Muscle layer of duodenum (tissue), 2 donors: Measurements from ENCODE around the gene INVS.

Experiments
- H3K27ac ChIP-seq: one replicate; pipeline ENCODE4 v1.7.0; 2013; ENCODE audit warnings: mild to moderate bottlenecking, low read length
- H3K27me3 ChIP-seq: one replicate; pipeline ENCODE4 v1.7.0; 2013; ENCODE audit warnings: low read depth, mild to moderate bottlenecking, control low read depth, low read length
- H3K36me3 ChIP-seq, 2 donors: one replicate each; pipeline ENCODE4 v1.7.0; 2013; ENCODE audit warnings: low read length in 2 of 2, control low read depth in 1 of 2, mild to moderate bottlenecking in 1 of 2; ENCODE audit not compliant: insufficient read depth in 2 of 2, control insufficient read depth in 1 of 2
- H3K4me1 ChIP-seq, 2 donors: one replicate each; pipeline ENCODE4 v1.7.0; 2013; ENCODE audit warnings: low read length in 2 of 2, mild to moderate bottlenecking in 2 of 2, control low read depth in 1 of 2, moderate library complexity in 1 of 2; ENCODE audit not compliant: insufficient read depth in 2 of 2, control insufficient read depth in 1 of 2
- H3K4me3 ChIP-seq, 2 donors: one replicate each; pipeline ENCODE4 v1.7.0; 2013; ENCODE audit warnings: low read length in 2 of 2, low read depth in 1 of 2, mild to moderate bottlenecking in 1 of 2
- H3K9me3 ChIP-seq, 2 donors: one replicate each; pipeline ENCODE4 v1.7.0; 2013; ENCODE audit warnings: low read length in 2 of 2, control low read depth in 1 of 2, mild to moderate bottlenecking in 1 of 2; ENCODE audit not compliant: control insufficient read depth in 1 of 2
- donor health status: healthy.

Gene INVS

DNA sequence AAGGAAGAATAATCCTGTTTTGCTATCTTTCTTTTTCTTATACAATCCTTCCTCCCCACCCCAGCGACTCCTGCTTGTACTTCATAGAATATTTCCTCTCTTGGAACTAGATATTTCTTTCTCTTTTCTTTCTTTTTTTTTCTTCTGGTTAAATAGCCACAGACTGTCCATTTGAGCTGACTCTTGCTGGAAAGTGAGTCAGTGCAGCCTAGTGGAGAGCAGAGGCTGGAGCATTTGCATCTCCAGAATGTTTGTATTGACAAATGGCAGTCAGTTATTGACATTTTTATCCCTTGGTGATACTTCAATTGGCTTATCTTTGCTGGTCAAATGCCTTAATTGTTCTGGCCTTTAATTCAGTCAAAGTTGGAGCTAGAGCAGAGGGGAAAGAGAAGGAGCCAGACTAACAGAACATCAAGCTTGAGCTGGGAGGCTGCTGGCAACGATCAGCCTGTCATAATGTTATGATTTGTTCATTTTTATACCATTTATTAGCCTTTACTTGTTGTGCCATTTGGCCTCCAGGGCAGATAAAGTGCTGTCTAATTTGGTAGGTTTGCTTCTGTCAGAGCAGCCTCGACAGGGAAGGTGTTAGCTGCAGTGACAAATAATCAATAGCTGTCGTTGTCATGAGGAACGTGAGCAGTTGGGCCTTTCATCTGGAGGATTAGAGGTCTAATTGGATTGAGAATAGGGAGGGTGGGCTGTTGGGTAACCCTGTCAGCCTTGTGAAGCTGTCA lies 69.0 kb downstream of the INVS start:
- H3K27ac ChIP-seq: no peak overlapping the region
- no peaks in the 10 kb centered on the region for H3K9me3 ChIP-seq
- no peaks in the 10 kb centered on the region for H3K27me3 ChIP-seq
- H3K4me3 ChIP-seq: no peak overlapping the region
- no peaks in the 10 kb centered on the region for H3K4me1 ChIP-seq
- H3K36me3 ChIP-seq: peaks cover 0 to under 1% of the 10 kb centered on the region in 2 donors

DNA sequence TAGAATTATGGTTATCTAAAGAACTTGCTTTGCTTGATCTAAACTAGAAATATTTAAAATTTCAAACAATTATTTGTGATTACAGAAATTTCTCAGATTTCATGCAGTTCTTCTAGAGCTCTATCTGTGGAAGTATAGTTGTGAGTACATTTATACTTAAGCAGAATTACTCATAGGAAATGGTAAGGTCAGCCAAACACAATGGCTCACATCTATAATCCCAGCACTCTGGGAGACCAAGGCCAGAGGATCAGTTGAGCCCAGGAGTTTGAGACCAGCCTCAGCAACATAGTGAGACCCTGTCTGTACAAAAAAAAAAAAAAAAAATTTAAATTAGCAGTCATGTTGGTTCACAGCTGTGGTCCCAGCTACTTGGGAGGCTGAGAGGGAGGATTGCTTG lies 71.0 kb downstream of the INVS start:
- Histone ChIP-seq H3K4me3 (no peak overlapping the region), H3K27ac (no peak overlapping the region), H3K4me1 (no peaks in the 10 kb centered on the region), H3K9me3 (peaks cover 3 to 4% of the 10 kb centered on the region in 2 donors), H3K27me3 (no peaks in the 10 kb centered on the region), H3K36me3 (peaks cover 0 to 11% of the 10 kb centered on the region in 2 donors)

DNA sequence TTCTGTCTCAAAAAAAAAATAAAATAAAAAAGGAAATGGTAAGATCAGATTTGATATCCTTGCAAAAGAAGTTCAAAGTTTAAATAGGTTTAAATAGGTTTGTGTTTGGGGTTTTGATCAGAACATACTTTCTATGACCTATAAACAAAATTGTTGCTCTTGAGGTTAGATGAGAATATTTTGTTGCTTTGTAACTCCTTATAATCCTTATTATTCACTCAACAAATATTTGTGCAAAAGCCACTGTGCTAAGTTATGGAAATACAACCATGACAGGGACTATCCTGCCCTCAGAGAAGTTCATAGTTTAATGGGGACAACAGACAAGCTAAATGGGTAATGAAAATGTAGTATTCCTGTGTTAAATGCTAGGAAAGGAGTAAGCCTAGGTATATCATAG lies 71.5 kb downstream of the INVS start:
- Histone ChIP-seq H3K27me3 (no peaks in the 10 kb centered on the region), H3K4me3 (no peak overlapping the region), H3K27ac (no peak overlapping the region), H3K4me1 (no peaks in the 10 kb centered on the region), H3K9me3 (peaks cover 3 to 4% of the 10 kb centered on the region in 2 donors), H3K36me3 (peaks cover 0 to 16% of the 10 kb centered on the region in 2 donors)

DNA sequence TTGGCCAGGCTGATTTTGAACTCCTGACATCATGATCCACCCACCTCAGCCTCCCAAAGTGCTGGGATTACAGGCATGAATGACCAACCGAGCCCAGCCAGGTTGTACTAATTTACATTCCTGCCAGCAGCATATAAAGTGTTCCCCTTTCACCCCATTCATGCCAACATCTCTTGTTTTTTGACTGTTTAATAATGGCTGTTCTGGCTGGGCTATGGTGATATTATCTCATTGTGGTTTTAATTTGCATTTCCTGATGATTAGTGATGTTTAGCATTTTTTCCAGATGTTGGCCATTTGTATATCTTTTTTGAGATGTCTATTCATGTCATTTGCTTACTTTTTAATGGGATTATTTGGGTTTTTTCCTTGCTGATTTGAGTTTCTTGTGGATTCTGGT lies 87.3 kb downstream of the INVS start:
- Histone ChIP-seq H3K4me3 (no peak overlapping the region), H3K36me3 (peaks cover 0 to 3% of the 10 kb centered on the region in 2 donors), H3K4me1 (no peaks in the 10 kb centered on the region), H3K27ac (no peak overlapping the region), H3K9me3 (peaks cover 4 to 27% of the 10 kb centered on the region in 2 donors), H3K27me3 (no peaks in the 10 kb centered on the region)

DNA sequence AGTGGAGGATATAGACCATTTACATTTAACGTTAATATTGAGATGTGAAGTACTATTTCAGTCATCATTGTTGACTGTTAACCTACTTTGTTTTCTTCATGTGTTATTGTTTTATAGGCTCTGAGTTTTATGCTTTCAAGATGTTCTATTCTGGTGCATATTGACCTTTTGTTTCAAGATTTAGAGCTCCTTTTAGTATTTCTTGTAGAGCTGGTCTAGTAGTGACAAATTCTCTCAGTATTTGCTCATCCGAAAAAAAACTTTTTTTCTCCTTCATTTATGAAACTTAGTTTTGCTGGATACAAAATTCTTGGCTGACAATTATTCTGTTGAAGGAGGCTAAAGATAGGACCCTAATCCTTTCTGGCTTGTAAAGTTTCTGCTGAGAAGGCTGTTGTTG lies 91.3 kb downstream of the INVS start:
- Histone ChIP-seq H3K4me1 (no peaks in the 10 kb centered on the region), H3K27ac (no peak overlapping the region), H3K27me3 (no peaks in the 10 kb centered on the region), H3K9me3 (peaks cover 4 to 36% of the 10 kb centered on the region in 2 donors), H3K36me3 (peaks cover 0 to 17% of the 10 kb centered on the region in 2 donors), H3K4me3 (peak overlapping the region in 1 of 2 donors; percentile 40)

DNA sequence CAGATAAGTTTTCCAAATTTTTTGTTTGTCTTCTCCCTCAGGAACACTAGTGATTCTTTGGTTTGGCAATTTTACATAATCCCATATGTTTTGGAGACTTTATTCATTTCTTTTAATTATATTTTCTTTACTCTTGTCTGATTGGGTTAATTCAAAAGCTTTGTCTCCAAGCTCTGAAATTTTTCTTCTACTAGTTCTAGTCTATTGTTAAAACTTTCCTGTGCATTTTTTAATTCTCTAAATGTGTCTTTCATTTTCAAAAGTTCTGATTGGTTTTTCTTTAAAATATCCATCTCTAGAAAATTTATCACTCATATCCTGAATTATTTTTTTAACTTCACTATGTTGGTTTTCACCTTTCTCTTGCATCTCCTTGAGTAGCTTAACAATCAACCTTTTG lies 92.2 kb downstream of the INVS start:
- Histone ChIP-seq H3K4me1 (no peaks in the 10 kb centered on the region), H3K27ac (no peak overlapping the region), H3K9me3 (peaks cover 4 to 36% of the 10 kb centered on the region in 2 donors), H3K4me3 (peak overlapping the region in 1 of 2 donors; percentile 40), H3K27me3 (no peaks in the 10 kb centered on the region), H3K36me3 (peaks cover 0 to 14% of the 10 kb centered on the region in 2 donors)

DNA sequence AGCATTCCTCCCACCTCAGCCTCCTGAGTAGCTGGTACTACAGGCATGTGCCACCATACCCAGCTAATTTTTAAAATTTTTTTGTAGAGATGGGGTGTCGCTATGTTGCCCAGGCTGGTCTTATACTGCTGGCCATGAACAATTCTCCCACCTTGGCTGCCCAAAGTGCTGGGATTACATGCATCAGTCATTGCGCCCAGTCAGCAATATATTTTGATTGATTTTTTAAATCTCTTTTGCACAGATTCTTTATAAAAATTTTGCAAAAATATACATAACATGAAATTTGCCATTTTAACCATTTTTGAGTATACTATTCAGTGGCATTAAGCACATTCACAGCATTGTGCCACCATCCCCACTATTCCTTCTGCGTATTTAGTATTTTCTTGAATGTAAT lies 94.0 kb downstream of the INVS start:
- Histone ChIP-seq H3K27me3 (no peaks in the 10 kb centered on the region), H3K4me1 (no peaks in the 10 kb centered on the region), H3K4me3 (no peak overlapping the region), H3K9me3 (peaks cover 4 to 33% of the 10 kb centered on the region in 2 donors), H3K27ac (no peak overlapping the region), H3K36me3 (peaks cover 0 to 14% of the 10 kb centered on the region in 2 donors)

DNA sequence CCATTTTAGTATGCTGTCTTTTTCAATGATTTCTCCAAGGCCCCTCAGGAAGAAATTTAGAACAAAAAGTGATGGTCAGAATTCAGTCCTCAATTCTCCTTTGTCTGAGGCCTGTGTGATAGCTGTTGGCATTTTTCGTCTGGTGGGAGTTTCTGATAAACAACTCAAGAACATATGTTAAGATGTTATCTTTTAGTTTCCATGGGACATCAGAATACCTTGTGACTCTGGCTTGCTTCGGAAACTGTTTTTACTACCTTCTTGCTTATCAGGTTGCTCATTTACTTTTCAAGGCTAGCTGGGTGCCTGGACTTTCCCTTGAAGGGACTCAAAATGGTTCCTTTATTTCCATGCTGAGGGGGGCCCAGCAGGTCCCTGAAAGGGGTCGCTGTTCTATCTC lies 97.2 kb downstream of the INVS start:
- Histone ChIP-seq H3K27me3 (no peaks in the 10 kb centered on the region), H3K36me3 (peaks cover 0 to 14% of the 10 kb centered on the region in 2 donors), H3K4me3 (no peak overlapping the region), H3K9me3 (peaks cover 0 to 13% of the 10 kb centered on the region in 2 donors), H3K27ac (no peak overlapping the region), H3K4me1 (no peaks in the 10 kb centered on the region)

DNA sequence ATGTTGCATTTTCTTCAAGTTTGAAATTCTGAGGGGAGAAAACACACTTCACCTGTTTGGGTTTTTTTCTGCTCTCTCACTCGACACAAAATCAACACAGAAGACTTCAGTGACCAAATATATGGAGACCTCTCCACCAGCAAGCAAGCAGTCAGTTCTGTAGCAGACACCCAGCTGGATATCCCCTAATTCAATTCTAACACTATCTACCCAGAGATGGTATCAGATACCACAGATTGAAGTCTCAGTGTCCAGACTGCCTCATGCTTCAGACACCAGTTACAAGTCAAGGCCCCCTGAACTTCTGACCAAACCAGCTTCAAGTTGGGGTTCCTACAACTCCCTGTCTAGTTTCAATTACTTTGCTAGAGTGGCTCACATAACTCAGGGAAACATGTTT lies 97.8 kb downstream of the INVS start:
- Histone ChIP-seq H3K27me3 (no peaks in the 10 kb centered on the region), H3K36me3 (peaks cover 0 to 12% of the 10 kb centered on the region in 2 donors), H3K9me3 (peaks cover 0 to 7% of the 10 kb centered on the region in 2 donors), H3K27ac (no peak overlapping the region), H3K4me3 (no peak overlapping the region), H3K4me1 (no peaks in the 10 kb centered on the region)

DNA sequence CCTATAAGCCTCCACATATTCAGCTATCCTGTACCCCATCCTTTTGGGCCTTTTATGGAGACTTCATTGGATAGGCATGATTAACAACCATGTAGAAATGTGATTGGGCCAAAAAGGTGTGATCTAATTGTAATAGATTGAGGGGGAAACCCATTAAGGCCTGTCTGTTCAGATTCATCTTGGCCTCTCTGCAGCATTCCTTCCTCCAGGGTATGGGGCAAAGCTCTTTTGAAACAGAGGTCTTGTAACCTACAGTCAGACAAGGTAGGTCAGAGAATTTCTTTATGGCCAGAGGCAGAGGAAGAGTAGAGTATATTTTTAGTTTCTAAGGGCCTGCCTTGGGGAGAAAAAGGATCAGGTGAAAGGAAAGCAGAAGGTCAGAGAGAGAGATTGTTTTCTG lies 98.5 kb downstream of the INVS start:
- Histone ChIP-seq H3K4me3 (no peak overlapping the region), H3K9me3 (peaks cover 0 to under 1% of the 10 kb centered on the region in 2 donors), H3K27ac (no peak overlapping the region), H3K4me1 (no peaks in the 10 kb centered on the region), H3K36me3 (peaks cover 0 to 7% of the 10 kb centered on the region in 2 donors), H3K27me3 (no peaks in the 10 kb centered on the region)

DNA sequence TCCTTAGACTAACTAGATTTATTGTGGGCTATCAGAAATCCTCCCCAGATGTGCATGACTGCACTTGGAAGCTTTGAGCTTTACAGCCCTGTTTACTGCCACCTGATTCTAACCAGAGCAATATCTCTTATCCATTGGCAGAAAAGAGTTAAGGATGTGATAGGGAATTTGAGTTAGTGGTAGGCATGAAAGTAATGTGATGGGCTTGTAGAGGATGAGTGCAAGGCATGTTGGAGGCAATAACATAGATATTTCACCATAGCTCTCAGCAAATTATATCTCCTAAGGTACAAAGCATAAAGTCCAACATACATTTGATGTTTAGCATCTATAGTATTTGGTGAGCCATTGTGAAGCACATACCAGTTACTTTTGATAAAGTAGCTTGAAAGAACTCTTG lies 103.8 kb downstream of the INVS start:
- Histone ChIP-seq H3K4me3 (no peak overlapping the region), H3K36me3 (no peaks in the 10 kb centered on the region), H3K9me3 (no peaks in the 10 kb centered on the region), H3K27me3 (no peaks in the 10 kb centered on the region), H3K27ac (no peak overlapping the region), H3K4me1 (no peaks in the 10 kb centered on the region)

DNA sequence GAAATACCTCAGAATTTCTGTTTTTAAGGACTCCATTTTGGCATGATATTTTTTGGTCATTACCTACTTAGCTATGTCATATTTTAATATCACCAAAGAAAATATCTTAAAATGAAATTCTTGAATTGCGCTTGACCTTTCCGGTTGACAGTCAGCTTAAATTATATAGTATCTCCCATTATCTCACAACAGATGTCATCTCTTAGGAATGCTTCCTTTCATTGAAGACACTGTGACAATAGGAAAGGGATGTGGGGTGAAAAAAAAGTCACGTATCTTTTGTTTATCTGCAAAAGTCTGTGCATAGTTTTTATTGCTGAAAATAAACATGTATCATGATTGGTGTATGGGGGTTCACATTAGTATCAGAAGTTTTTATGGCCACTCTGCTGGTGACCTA lies 105.8 kb downstream of the INVS start:
- no peaks in the 10 kb centered on the region for H3K4me1 ChIP-seq
- H3K4me3 ChIP-seq: no peak overlapping the region
- no peak overlapping the region for H3K27ac ChIP-seq

More for the DNA sequence above, 105.8 kb downstream of the INVS start:
- Histone ChIP-seq H3K36me3 (no peaks in the 10 kb centered on the region), H3K27me3 (no peaks in the 10 kb centered on the region), H3K9me3 (no peaks in the 10 kb centered on the region)
